Measurements from ENCODE around the gene FAM221B. TPM values are rescaled to one million over a fixed set of nuclear protein-coding genes. Genes with fewer than 3 reads are reported as not detected.

The FAM221B gene
- total and polyA plus RNA-seq, 2 donors: under 0.01 to 0.05 TPM

DNA sequence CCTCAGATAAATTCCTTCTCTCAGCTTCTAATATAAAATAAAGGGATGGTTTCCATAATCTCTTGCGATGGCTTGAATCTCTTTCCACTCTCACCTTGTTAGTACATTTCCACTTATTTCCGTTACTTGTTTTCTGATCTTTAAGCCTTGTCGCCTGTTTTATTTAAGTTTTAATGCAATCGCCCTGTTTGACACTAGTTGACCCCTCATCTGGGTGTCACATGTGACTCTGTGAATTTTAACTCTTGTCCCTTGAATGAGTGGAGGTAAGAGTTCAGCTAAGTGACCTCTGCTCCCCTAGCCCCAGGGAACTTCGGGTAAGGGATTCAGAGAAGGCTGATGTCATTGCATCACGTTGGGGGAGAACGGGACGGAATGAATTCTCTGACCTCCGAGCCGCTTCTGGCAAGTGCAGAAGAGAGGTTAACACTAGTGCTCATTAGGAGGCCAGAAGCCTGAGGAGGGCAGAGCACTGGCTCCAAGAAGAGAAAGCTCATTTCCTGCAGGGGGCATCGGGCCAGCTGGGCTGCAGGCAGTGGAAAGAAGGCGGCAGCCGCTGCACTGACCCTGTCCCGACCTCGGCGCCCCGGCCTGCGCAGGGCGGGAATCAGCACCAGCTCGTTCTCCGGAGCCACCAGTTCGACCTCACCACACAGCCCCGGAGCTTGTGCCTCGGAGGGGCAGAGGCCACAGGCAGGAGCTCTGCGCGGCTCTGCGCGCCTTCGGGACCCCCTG, 14.3 kb downstream of the FAM221B start:
- peak overlapping the region; percentile 82 to 84 for H3K4me3 ChIP-seq (ENCODE audit: low read length in 2 of 2)
- H3K27ac ChIP-seq (ENCODE audit: low read depth in 1 of 2, low read length in 1 of 2): peak overlapping the region; percentile 90 to 92
- peaks cover 0 to 3% of the 10 kb centered on the region in 2 donors for H3K36me3 ChIP-seq (ENCODE audit: control insufficient read depth in 2 of 2, insufficient read depth in 2 of 2, low read length in 1 of 2)
- peaks cover 0 to 7% of the 10 kb centered on the region in 2 donors for H3K9me3 ChIP-seq (ENCODE audit: control insufficient read depth in 2 of 2, insufficient read depth in 1 of 2, low read length in 1 of 2)
- peaks cover 26 to 38% of the 10 kb centered on the region in 2 donors for H3K4me1 ChIP-seq (ENCODE audit: control insufficient read depth in 2 of 2, insufficient read depth in 2 of 2, low read length in 2 of 2)
- peak in 3 of 9 donors; percentile 45 to 63 (median 45) for DNase-seq (ENCODE audit: low read depth in 6 of 9, low spot score in 9 of 9)
- no peaks in the 10 kb centered on the region for H3K27me3 ChIP-seq (ENCODE audit: control insufficient read depth in 2 of 2, insufficient read depth in 1 of 2, low read length in 1 of 2)
- WGBS: 13% methylated on average over 29 of the region's 29 CpGs

DNA sequence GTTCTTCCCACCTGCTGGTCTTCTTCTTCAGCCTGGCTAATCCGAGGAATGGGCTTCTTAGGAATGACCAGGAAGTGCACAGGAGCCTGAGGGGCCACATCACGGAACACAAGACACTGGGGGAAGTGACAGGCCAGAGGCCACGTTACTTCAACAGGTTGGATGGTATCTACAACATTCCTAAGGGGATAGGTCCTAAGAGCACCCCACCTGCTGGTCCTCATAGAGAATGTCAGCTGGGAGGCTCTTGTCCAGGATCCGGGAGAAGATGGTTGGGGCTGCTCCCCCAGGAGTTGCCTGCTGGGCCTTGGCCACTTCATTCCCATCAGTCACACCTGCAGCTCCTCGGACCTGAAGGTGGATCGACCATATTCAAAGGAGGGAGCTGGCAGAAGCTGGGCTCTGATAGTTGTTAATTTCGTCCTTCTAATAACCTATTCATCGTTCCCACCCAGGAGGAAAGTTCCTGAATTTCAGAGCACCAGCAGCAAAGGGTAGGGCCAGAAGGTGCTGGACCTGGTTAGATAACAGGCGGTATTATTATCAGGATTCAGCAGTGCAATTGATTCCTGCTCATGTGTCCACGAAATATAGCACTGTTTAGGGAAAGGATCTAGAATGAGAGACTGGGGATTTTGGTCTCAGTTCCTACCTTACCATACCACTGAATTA, 15.0 kb downstream of the FAM221B start:
- Histone ChIP-seq H3K36me3 (ENCODE audit: control insufficient read depth in 2 of 2, insufficient read depth in 2 of 2, low read length in 1 of 2) (peaks cover 0 to 3% of the 10 kb centered on the region in 2 donors), H3K4me3 (ENCODE audit: low read length in 2 of 2) (no peak overlapping the region), H3K9me3 (ENCODE audit: control insufficient read depth in 2 of 2, insufficient read depth in 1 of 2, low read length in 1 of 2) (peaks cover 0 to 7% of the 10 kb centered on the region in 2 donors), H3K4me1 (ENCODE audit: control insufficient read depth in 2 of 2, insufficient read depth in 2 of 2, low read length in 2 of 2) (peaks cover 26 to 38% of the 10 kb centered on the region in 2 donors), H3K27ac (ENCODE audit: low read depth in 1 of 2, low read length in 1 of 2) (no peak overlapping the region), H3K27me3 (ENCODE audit: control insufficient read depth in 2 of 2, insufficient read depth in 1 of 2, low read length in 1 of 2) (no peaks in the 10 kb centered on the region)
- 95% methylated on average over 10 of the region's 10 CpGs for WGBS
- no peak for DNase-seq (ENCODE audit: low read depth in 6 of 9, low spot score in 9 of 9)

DNA sequence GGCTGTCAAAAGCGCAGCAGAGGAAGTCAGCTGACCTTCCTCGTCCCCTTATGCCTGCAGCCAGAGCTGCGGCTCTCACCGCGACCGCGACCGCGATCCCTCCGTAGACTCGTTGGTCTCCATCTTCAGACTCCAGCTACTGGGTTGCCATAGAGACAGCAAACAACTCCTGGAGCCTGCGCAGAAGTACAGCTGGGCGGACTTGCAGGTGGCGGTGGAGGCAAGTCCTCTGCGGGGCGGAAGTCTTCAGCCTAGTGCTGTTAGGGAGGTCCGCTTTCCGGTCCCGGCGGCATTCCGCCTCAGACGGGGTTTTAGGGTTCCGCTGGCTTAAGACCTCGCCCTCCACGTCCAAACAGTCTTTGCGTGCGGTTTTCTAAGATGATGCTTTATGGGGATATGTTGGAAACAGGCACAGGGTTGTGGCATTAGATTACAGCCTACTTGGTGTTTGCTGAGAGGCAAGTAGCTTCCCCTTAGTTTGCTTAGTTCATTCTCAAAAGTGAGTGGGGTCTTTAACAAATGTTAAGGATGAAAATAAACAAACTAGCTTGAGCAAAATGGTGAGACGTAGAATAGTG, 16.4 kb downstream of the FAM221B start, which contains the start of gene SPAG8:
Gene SPAG8, minus strand, starts transcription at position 238 of the 578 bp plus-strand sequence. Its CDS starts 115 bp downstream, at position 123.
- Histone ChIP-seq H3K4me1 (ENCODE audit: control insufficient read depth in 2 of 2, insufficient read depth in 2 of 2, low read length in 2 of 2) (peaks cover 26 to 38% of the 10 kb centered on the region in 2 donors), H3K9me3 (ENCODE audit: control insufficient read depth in 2 of 2, insufficient read depth in 1 of 2, low read length in 1 of 2) (peaks cover 0 to 7% of the 10 kb centered on the region in 2 donors), H3K36me3 (ENCODE audit: control insufficient read depth in 2 of 2, insufficient read depth in 2 of 2, low read length in 1 of 2) (peaks cover 5 to 10% of the 10 kb centered on the region in 2 donors), H3K4me3 (ENCODE audit: low read length in 2 of 2) (peak within 1 kb of the TSS; percentile 44 to 51), H3K27me3 (ENCODE audit: control insufficient read depth in 2 of 2, insufficient read depth in 1 of 2, low read length in 1 of 2) (no peaks in the 10 kb centered on the region), H3K27ac (ENCODE audit: low read depth in 1 of 2, low read length in 1 of 2) (peak within 1 kb of the TSS; percentile 92 to 94)
- under 1% methylated on average over 28 of the region's 28 CpGs for WGBS
- DNase-seq (ENCODE audit: low read depth in 6 of 9, low spot score in 9 of 9): peak; percentile 92 to 99 (median 97)

- DNase-seq (ENCODE audit: low read depth in 6 of 9, low spot score in 9 of 9): no peak
- H3K36me3 ChIP-seq (ENCODE audit: control insufficient read depth in 2 of 2, insufficient read depth in 2 of 2, low read length in 1 of 2): peaks cover 6 to 13% of the 10 kb centered on the region in 2 donors
- H3K27me3 ChIP-seq (ENCODE audit: control insufficient read depth in 2 of 2, insufficient read depth in 1 of 2, low read length in 1 of 2): no peaks in the 10 kb centered on the region
- peaks cover 26 to 38% of the 10 kb centered on the region in 2 donors for H3K4me1 ChIP-seq (ENCODE audit: control insufficient read depth in 2 of 2, insufficient read depth in 2 of 2, low read length in 2 of 2)
- H3K4me3 ChIP-seq (ENCODE audit: low read length in 2 of 2): peak overlapping the region; percentile 44 to 51
- peak overlapping the region; percentile 92 to 94 for H3K27ac ChIP-seq (ENCODE audit: low read depth in 1 of 2, low read length in 1 of 2)
- H3K9me3 ChIP-seq (ENCODE audit: control insufficient read depth in 2 of 2, insufficient read depth in 1 of 2, low read length in 1 of 2): peaks cover 0 to 7% of the 10 kb centered on the region in 2 donors
- 11% methylated on average over 12 of the region's 12 CpGs for WGBS
These were observed 17.0 kb downstream of the FAM221B start for GRCh38 chr9:35811381-35812024.

- Histone ChIP-seq H3K27ac (ENCODE audit: low read depth in 1 of 2, low read length in 1 of 2) (no peak overlapping the region), H3K36me3 (ENCODE audit: control insufficient read depth in 2 of 2, insufficient read depth in 2 of 2, low read length in 1 of 2) (peaks cover 13 to 24% of the 10 kb centered on the region in 2 donors), H3K27me3 (ENCODE audit: control insufficient read depth in 2 of 2, insufficient read depth in 1 of 2, low read length in 1 of 2) (no peaks in the 10 kb centered on the region), H3K4me3 (ENCODE audit: low read length in 2 of 2) (no peak overlapping the region), H3K9me3 (ENCODE audit: control insufficient read depth in 2 of 2, insufficient read depth in 1 of 2, low read length in 1 of 2) (peaks cover 0 to 7% of the 10 kb centered on the region in 2 donors), H3K4me1 (ENCODE audit: control insufficient read depth in 2 of 2, insufficient read depth in 2 of 2, low read length in 2 of 2) (peaks cover 26 to 38% of the 10 kb centered on the region in 2 donors)
- WGBS: 89% methylated on average over 7 of the region's 7 CpGs
- no peak for DNase-seq (ENCODE audit: low read depth in 6 of 9, low spot score in 9 of 9)
These were observed 18.4 kb downstream of the FAM221B start for GRCh38 chr9:35810122-35810521.

DNA sequence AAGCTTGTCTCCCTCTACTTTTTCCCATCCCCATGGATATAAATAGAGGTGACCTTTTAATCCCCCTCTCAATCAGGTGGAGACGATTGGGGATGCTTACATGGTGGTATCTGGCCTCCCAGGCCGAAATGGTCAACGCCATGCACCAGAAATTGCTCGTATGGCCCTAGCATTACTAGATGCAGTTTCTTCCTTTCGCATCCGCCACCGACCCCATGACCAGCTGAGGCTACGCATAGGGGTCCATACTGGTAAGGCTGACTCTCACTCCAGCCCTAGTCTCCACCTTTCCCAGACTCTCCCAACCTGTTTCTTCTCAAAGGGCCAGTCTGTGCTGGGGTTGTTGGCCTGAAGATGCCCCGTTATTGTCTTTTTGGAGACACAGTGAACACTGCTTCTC, 20.1 kb downstream of the FAM221B start:
- Histone ChIP-seq H3K9me3 (ENCODE audit: control insufficient read depth in 2 of 2, insufficient read depth in 1 of 2, low read length in 1 of 2) (peaks cover 0 to 3% of the 10 kb centered on the region in 2 donors), H3K4me1 (ENCODE audit: control insufficient read depth in 2 of 2, insufficient read depth in 2 of 2, low read length in 2 of 2) (peaks cover 20 to 30% of the 10 kb centered on the region in 2 donors), H3K27me3 (ENCODE audit: control insufficient read depth in 2 of 2, insufficient read depth in 1 of 2, low read length in 1 of 2) (no peaks in the 10 kb centered on the region), H3K4me3 (ENCODE audit: low read length in 2 of 2) (no peak overlapping the region), H3K27ac (ENCODE audit: low read depth in 1 of 2, low read length in 1 of 2) (no peak overlapping the region), H3K36me3 (ENCODE audit: control insufficient read depth in 2 of 2, insufficient read depth in 2 of 2, low read length in 1 of 2) (peaks cover 13 to 24% of the 10 kb centered on the region in 2 donors)
- 98% methylated on average over 9 of the region's 9 CpGs for WGBS
- no peak for DNase-seq (ENCODE audit: low read depth in 6 of 9, low spot score in 9 of 9)

GRCh38 chr9:35806101-35806500, 22.4 kb downstream of the FAM221B start:
- Histone ChIP-seq H3K27ac (ENCODE audit: low read depth in 1 of 2, low read length in 1 of 2) (no peak overlapping the region), H3K36me3 (ENCODE audit: control insufficient read depth in 2 of 2, insufficient read depth in 2 of 2, low read length in 1 of 2) (peaks cover 13 to 29% of the 10 kb centered on the region in 2 donors), H3K9me3 (ENCODE audit: control insufficient read depth in 2 of 2, insufficient read depth in 1 of 2, low read length in 1 of 2) (no peaks in the 10 kb centered on the region), H3K27me3 (ENCODE audit: control insufficient read depth in 2 of 2, insufficient read depth in 1 of 2, low read length in 1 of 2) (no peaks in the 10 kb centered on the region), H3K4me1 (ENCODE audit: control insufficient read depth in 2 of 2, insufficient read depth in 2 of 2, low read length in 2 of 2) (peaks cover 4 to 7% of the 10 kb centered on the region in 2 donors), H3K4me3 (ENCODE audit: low read length in 2 of 2) (no peak overlapping the region)
- no peak for DNase-seq (ENCODE audit: low read depth in 6 of 9, low spot score in 9 of 9)
- WGBS: 98% methylated on average over 8 of the region's 8 CpGs

- 94% methylated on average over 13 of the region's 13 CpGs for WGBS
- no peak overlapping the region for H3K27ac ChIP-seq (ENCODE audit: low read depth in 1 of 2, low read length in 1 of 2)
- no peaks in the 10 kb centered on the region for H3K27me3 ChIP-seq (ENCODE audit: control insufficient read depth in 2 of 2, insufficient read depth in 1 of 2, low read length in 1 of 2)
- H3K4me1 ChIP-seq (ENCODE audit: control insufficient read depth in 2 of 2, insufficient read depth in 2 of 2, low read length in 2 of 2): no peaks in the 10 kb centered on the region
- H3K36me3 ChIP-seq (ENCODE audit: control insufficient read depth in 2 of 2, insufficient read depth in 2 of 2, low read length in 1 of 2): peaks cover 10 to 23% of the 10 kb centered on the region in 2 donors
- H3K4me3 ChIP-seq (ENCODE audit: low read length in 2 of 2): no peak overlapping the region
- H3K9me3 ChIP-seq (ENCODE audit: control insufficient read depth in 2 of 2, insufficient read depth in 1 of 2, low read length in 1 of 2): no peaks in the 10 kb centered on the region
- no peak for DNase-seq (ENCODE audit: low read depth in 6 of 9, low spot score in 9 of 9)
These were observed 27.0 kb downstream of the FAM221B start for GRCh38 chr9:35801328-35802128.
